Activated CD8-positive, alpha-beta memory T cell treated with anti-CD3 and anti-CD28 coated beads, Interleukin-2, amount 50 U/mL, for 24 hours (primary cell): ENCODE data around the gene IGDCC3.
"Not testable (repeated sequence)": the region's sequence is repeated elsewhere in the genome, so short reads cannot be mapped to it uniquely, and the experiment has no call there.

Experiments used
- DNase-seq: peaks from one replicate; pipeline ENCODE4 v3.0.0-alpha.2; 2020; ENCODE audit errors: extremely low read depth

IGDCC3 gene

DNA sequence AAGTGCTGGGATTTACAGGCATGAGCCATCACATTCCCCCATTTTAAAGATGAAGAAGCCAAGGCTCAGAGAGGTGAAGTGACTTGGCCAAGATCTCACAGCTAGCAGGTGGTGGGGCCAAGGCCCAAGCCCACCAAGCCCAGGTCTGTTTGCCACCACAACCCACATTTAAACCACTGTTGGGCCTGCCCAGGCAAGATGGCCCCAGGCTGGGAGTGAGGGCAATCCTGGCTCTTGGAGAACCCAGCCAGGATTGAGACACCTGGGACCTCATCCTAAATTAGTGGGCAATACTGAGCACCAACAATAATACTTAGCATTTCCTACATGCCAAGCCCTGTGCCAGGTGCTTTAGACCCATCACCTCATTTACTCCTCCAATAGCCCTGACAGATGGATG, 6.9 kb downstream of the IGDCC3 start:
- DNase-seq, result no peak

DNA sequence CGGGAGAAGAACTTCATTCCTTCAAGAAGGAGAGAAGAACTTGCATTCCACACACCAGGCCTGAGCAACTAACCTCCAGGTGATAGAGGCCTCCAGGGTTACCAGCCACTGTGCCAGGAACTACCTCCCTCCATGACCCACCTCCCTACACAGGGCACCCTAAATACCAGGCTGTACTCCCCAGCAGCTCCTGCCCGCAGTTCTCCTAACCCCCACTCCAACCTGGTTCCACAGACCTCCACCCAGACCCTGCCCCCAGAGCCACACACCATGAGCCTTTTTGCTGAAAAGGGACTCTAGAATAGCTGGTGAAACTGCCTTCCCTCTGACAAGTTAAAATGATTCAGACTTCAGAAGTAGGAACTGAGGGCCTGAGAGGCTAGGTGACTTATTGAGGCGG, 8.2 kb downstream of the IGDCC3 start:
- no peak for DNase-seq

DNA sequence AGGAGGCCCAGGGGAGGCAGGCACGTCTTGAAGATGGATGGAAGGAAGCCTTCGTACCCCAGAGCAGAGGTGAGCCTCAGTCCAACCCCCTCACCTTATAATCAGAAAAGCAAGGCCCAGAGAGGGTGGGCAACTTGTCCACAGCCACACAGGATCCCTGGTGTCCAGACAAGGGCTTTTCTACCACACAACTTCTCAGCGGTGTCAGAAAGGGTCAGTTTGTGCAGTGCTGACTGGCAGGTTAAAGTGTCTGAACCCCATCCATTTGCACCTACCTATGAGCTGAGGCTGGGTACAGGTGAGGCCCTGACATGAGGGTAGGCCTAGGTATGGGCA, 8.6 kb downstream of the IGDCC3 start:
- DNase-seq, result no peak

DNA sequence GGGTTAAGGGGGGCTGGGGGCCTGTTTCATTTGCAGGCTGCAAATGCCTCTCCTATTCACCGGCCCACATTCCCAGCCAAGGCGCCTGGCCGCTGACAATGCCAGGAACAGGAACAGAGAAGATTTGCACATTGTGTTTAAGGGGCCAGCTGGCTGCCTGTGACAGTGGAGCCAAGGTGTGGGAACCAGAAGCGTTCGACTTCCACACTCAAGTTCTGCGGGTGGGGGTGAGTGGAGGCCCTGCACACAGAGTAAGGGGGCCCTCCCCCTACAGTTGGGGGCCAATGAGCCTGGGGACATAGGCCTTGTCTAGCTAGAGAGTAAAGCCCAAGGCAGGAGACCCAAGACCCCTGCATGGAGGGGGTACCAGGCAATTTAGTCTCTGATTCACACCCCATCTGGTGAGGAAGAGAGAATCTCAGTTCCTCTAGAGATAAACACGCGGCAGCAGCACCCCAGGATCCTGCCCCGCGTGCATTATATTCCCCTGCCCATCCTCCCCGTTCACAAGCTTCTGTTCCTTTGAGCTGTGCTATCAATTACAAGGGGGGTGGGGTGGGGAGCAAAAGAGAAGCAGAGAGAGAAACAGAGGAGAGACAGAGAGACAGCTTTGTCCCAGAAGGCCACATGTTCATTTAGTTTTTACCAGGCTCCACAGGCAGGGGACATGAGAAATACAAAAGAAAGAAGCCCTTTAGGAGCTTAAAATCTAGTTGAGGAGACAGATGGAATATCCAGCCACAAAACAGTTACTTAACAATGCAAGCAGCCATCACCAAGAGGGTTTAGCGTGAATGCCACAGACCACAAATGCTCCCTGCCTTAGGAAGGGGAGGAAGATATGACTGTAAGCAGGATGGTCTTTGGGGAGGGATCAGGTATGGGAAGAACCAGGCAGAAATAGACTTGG, 9.2 kb downstream of the IGDCC3 start:
- no peak for DNase-seq

DNA sequence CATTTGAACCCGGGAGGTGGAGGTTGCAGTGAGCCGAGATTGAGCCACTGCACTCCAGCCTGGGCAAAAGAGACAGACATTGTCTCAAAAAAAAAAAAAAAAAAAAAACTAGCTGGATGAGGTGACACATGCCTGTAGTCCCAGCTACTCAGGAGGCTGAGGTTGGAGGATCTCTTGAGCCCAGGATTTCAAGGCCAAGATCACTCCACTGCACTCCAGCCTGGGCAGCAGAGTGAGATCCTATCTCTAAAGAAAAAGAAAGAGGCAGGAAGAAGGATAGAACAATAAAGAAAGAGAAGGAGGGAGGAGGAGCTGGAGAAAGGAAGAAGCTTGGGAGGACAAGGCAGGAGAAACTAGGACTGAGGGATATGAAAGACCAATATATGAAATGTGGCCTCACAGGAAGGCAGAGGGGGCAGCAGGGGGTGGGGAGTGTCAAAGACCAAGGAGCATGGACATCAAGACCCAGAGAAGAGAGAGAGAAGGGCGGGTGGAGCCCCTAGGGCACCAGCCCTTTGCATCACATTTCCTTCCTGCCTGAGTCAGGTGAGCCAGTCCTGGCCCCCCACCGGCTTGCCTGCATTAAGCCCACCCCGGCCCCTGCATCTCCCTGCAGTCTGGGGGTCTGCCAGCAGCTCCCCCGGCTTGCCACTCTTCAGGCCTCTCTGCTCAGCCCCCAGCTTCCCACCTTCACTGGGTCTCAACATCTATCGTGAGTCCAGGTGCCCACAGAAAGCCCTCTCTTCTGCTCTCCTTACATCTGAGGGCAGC, 11.5 kb downstream of the IGDCC3 start:
- DNase-seq, result no peak

DNA sequence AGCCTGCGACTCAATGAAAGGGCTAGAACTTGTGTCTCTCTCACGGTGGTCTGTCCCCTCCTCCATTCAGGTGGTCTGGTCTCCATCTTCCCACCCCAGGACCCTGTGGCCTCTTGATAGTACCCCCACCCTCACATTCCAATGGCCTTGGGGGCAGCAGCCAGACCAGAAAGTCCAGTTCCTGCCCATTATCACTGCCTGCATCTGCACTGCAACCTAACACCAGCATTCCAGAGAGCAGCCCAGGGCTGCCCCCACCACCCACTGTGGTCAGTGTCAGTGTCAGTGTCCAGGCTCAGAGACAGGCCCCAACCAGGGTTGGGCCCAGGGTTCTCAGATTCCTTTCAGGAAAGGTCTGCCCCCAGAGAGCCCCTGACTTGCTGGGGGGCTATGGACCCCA, 12.6 kb downstream of the IGDCC3 start:
- no peak for DNase-seq

DNA sequence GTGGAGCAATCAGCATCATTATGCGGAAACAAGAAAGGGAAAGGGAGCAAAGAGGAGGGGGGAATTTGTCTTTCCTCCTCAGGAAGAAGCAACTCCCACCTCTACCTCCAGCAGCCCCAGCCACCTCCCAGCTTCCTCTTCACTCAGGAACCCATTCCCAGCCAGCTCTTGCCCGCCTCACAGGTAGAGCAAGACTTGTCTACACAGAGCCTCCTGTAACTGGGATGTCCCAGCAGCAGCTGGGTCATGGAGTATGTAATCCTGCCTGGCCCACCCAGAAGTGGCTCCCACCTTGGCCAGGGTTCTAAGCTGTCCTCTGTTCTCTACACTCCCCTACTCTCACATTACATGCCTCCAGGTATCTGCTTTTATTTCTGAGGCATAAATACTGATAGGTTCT, 14.0 kb downstream of the IGDCC3 start:
- no peak for DNase-seq

DNA sequence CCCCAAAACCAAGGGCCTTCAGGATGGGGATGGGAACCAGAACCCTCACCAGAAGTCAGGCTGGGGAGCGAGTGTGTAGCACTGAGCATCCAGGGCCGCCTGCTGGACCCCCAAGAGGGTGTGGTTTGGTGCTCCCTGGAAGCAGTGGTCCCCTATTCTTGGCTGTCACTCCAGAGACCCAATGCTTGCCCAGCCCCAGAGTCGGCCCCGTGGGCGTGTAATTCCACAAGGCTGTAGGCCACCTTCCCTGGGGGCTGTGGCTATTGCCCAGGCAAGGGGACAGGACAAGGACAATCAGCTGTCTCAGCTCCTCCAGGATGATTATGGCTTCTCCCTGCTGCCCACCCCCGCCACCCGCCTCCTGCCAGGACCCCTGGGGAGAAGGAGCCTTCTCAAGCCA, 14.5 kb downstream of the IGDCC3 start:
- no peak for DNase-seq

DNA sequence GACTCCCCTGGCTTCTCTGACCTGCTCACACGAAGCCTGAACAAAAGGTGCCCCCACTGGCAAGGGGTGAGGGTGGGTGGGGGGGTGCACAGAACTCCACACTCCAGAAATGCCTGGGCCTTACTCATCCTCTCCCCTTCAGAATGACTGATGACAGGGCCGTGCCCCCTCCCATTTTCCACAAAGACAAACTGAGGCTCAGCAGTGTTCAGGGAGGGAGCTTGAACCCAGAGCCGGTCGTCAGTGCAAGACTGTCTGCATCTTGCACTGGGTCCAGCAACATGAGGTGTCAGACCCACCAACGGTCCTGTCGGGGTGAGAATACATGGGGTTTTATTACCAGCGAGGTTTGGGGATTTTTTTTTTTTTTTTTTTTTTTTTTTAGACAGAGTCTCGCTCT, 15.3 kb downstream of the IGDCC3 start:
- no peak for DNase-seq

DNA sequence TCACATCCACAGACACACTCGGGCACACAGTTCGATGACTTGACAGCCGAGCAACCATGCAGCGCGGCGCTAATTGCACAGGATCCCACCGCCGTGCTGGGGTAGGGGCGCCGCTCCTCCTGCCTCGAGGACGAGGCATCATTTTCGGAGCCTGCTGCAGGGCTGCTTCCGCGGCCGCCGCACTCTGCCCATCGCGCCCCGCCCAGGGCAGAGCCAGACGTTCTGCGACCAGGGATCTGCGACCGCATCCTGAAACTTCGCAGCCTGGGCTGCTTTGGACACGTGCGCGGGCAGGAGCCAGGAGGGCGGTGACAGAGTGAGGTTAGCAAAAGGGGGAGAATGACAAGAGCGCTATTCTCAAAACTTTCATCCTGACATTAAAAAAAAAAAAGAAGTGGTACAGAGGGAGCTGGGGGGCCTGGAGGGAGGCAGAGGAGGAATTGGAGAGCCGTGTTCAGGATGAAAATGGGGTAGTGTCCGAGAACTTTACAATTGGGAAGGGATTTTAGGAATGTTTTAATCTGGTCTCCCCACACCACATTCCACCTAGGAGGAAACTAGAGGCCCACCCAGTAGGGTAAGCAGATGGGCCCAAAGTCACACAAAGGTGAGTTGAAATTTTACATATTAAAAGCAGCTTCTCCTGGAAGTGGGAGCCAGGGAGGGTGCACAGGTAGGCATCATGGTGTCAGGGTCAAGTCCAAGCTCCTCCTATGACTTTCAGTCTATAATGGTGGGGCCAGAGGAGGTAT, 15.9 kb downstream of the IGDCC3 start:
- no peak for DNase-seq

DNA sequence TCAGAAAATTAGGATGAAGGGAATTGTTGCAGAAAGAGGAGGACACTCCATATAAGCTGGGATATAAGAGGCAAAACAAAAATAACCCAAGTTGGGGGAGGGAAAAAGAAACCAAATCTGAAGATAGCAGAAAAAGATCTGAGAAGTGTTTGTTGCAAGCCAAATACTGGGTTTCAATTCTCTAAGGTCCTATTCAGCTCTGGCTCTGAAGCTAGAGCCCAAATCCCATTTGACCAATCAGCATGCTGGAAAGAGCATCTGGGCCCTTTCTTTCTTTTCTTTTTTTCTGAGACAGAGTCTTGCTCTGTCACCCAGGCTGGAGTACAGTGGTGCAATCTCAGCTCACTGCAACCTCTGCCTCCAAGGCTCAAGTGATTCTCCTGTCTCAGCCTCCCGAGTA, 17.3 kb downstream of the IGDCC3 start:
- DNase-seq, result no peak

DNA sequence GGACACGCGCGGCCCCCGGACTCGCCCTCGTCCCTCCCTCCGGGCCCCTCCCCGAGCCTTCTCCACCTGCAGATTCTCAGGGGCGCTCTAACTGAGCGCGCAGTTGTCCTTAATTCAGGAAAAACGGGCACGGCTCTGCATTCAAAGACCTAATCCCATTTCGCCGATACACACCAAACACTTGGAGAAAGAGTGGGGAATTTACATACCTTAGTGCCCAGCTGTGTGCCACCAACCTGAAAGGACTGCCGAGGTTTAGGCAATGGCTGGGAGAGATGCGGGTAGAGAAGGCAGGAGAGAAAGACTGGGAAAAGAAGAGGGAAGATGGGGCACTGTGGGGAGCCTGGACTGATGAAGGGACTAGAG, 21.8 kb downstream of the IGDCC3 start:
- no peak for DNase-seq

DNA sequence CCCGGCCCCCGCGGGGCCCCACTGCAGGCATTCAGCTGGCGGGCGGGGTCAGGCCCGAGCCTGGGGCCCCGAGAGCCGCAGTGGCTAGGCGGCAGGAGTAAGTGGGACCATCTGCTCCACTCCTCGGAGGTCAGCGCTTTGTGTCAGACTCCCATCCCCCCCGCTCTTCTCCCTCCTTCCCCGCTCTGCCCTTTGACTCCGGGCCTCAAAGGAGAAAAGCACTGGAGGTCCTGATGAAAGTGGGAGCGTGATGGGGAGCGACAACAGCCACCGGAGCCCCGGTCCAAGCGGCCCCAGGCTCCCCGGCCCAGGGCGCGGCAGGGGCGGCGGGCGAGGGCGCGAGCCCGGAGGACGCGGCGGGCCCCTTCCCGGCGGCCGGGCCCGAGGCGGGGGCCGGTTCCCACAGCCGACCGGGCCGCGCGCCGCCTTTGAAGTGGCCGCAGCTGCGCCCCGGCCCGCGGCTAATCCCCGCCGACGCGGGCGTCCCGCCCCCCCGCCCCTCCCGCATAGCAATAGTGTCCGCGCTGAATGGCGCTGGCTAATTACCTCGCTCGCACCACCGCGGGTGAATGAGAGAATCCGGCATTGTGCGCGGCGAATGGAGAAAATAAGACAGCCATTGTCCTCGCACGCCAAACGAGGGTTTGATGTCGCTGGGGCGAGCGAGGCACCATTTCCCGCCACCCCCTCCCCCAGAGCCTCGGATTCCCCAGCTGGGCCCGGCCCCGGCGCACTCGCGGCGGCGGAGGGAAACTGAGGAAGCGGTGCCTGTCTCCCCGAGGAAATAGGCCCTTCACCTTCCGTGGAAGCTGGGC, 22.4 kb downstream of the IGDCC3 start:
- no peak for DNase-seq

DNA sequence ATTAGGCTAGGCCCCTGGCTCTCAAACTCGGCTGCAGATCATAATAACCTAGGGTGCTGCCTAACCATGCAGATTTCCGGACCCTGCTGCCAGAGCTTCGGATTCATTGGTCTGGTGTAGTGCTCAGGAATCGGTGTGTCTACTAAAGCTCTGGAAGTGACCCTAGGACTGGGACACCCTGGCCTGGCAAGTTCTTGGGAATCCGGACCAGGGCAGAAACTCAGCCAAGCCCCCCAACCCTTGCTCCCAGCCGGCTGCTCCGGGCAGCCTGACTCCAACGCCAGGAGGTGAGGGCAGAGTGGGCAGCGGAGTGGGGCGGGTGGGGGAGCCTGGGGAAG, 23.0 kb downstream of the IGDCC3 start:
- no peak for DNase-seq

DNA sequence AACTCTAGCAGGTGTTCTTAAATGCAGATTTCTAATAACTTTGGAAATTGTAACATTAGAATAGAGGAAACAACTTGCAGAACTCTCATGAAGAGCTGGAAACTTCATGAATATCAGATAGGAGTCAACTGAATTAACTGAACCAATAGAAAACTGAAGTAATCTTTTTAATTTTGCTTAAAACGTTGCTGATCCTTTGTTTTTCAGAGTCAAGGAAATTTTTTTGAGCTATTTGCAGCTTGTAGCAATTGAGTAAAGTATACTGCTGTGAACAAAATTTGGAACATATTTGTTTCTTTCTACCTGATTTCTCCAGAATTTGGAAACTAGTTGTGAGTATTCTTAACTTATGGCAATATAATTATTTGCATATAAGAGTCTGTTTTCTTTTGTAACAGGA, 25.8 kb downstream of the IGDCC3 start:
- not testable (repeated sequence) for DNase-seq

DNA sequence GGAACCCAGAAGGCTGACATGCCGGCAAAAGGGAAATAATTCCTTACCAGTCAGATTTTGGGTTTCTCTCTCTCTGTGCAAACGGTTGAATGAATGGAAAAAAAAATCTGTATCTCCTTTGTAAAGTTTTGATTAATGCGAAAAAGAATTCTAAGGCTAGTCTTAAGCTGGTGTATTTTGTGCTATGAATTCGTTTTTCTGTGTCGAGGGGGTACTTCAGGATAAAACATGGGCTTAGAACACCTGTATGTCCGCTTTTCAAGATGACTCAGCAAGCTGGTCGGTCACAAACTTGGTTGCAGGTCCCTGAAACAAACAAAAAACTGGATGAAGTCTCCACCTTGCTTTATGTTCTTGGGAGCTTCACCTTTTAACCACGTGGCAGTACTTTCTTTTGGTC, 28.5 kb downstream of the IGDCC3 start:
- no peak for DNase-seq

DNA sequence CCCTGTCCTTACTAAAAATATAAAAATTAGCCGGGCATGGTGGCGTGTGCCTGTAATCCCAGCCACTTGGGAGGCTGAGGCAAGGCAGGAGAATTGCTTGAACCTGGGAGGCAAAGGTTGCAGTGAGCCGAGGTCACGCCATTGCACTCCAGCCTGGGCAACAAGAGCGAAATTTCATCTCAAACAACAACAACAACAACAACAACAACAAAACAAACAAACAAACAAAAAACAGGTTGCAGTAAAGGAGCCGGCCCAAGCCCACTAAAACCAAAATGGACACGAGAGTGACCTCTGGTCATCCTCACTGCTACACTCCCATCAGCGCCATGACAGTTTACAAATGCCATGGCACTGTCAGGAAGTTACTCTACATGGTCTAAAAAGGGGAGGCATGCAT, 30.0 kb downstream of the IGDCC3 start:
- DNase-seq, result not testable (repeated sequence)

DNA sequence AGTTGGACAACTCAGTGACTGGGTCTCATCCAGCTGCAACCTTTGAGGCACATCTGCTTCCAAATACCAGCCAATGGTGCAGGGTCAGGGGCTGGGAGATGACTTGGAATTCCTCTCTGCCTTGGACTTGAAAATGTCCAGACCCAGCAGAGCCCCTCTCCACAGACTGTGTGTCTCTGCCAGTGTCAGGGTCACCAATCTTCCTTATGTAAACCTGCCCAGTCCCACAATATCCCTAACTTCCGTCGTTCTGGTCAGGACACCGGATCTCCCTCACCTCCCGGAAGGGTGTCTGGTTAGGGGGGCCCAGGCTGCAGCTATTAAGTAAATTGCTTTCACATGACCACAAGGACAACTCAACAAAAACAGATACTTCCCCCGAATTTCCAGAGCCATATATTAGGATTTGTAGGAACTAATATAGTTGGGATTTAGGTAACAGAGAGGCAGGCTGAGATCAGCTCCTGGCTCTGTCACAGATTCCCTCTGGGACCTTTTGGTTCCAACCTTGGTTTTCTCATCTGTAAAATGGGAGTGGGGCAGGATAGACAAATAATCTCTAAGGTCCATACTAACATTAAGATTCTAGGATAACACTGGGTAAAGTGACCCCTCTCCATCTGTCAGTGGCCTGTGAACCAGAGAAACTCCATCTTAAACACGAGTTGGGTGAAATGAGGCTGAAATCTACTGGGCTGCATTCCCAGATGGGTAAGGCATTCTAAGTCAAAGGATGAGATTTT, 30.8 kb downstream of the IGDCC3 start:
- DNase-seq, result no peak

DNA sequence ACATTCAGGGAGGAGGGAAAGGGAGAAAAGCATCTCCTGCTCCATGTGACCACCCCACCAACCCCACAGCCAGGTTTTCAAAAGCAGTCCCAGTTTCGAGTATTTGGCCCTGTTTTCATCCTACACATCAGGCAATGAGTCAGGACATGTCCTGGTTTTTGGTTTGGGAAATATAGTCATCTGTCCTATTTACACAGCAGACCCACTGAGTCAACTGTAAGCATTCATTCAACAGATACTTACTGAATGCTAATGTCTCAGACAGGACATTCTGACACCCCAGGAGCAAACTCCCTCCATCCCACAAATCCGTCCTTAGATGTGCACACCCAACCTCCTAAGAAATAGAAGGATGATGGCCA, 32.9 kb downstream of the IGDCC3 start:
- no peak for DNase-seq

DNA sequence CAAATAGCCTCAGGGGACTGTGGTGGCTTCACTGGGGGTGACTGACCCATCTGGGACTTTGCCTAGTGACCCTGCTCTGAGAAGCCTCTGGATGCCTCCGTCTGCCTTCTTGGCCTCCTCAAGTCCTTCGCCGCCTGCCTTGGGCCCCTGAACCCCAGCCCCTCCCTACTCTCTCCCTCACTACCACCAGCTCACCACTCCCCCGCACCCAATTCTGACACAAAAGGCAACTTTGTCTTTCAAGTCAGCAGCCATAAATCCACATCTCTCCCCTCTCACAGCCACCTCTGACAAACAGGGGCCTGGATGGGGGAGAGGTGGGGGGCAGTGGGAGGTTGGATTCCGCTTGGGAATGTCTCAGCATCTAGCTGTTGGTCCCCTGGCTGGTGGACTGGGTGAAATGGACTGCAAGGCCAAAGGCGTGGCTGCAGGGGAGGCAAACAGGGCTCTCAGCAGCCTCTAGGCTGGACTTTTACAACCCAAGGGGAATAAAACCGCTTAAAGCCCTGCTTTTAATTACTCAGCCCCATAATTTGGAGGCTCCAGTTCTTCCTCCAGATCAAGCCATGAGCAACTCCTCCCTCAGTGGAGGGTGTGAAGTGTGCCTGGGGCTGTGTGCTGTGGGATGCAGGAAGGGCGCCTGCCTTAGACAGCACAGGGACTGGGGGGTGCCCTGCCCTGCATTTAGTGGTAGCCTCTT, 33.4 kb downstream of the IGDCC3 start:
- no peak for DNase-seq
